Caco-2 (cell line): Measurements from ENCODE around the gene TCERG1L. TPM values are rescaled to one million over a fixed set of nuclear protein-coding genes. Genes with fewer than 3 reads are reported as not detected.

ENCODE experiments used
- BruUV-seq: library from RNA; stranded (reverse); fragments of 400-500 nt; replicated peaks from 2 replicates; lab custom pipeline; 2021; lab: Mats Ljungman, UMichigan
- CTCF ChIA-PET: fragments of 300-600 bp; sonication (Branson Sonifier 250); formaldehyde crosslinking; loops from one replicate; lab custom pipeline; 2022; ENCODE audit warnings: antibody characterized with exemption; lab: Charles Lee
- POLR2A ChIA-PET: fragments of 300-600 bp; sonication (Branson Sonifier 250); formaldehyde crosslinking; loops from one replicate; lab custom pipeline; 2022; ENCODE audit warnings: antibody characterized with exemption; lab: Charles Lee
- DNase-seq, 2 experiments: peaks; one replicate each; pipeline versions ENCODE4 v3.0.0 to v3.0.0-alpha.2; 2020 to 2022
- H3K27me3 ChIP-seq: replicated peaks from 2 replicates; pipeline ENCODE4 v1.6.0; 2011; ENCODE audit warnings: low read length; ENCODE audit not compliant: control insufficient read depth, insufficient read depth
- H3K36me3 ChIP-seq: 2 replicates; pipeline ENCODE4 v1.5.1; 2011; ENCODE audit warnings: low read length; ENCODE audit not compliant: control insufficient read depth, insufficient read depth
- H3K4me1 ChIP-seq: fragments of 250-450 bp; sonication (Bioruptor Pico); 2 replicates; pipeline ENCODE4 v1.5.1; 2020; ENCODE audit warnings: mild to moderate bottlenecking
- H3K4me3 ChIP-seq: 2 replicates; pipeline ENCODE4 v1.5.1; 2011; ENCODE audit warnings: low read depth, mild to moderate bottlenecking, control low read depth, low read length
- H3K9me3 ChIP-seq: fragments of 250-450 bp; sonication (Bioruptor Pico); 2 replicates; pipeline ENCODE4 v1.5.1; 2020; ENCODE audit warnings: mild to moderate bottlenecking, moderate library complexity
- H3K27ac Mint-ChIP-seq: one replicate; pipeline ENCODE4 v1.8.0; 2022; ENCODE audit warnings: mixed read lengths; ENCODE audit not compliant: unreplicated experiment
- H3K27me3 Mint-ChIP-seq: one replicate; pipeline ENCODE4 v1.8.0; 2022; ENCODE audit warnings: mixed read lengths; ENCODE audit not compliant: insufficient read depth, unreplicated experiment
- H3K36me3 Mint-ChIP-seq: one replicate; pipeline ENCODE4 v1.8.0; 2022; ENCODE audit warnings: mild to moderate bottlenecking, mixed read lengths; ENCODE audit not compliant: insufficient read depth, unreplicated experiment
- H3K4me1 Mint-ChIP-seq: one replicate; pipeline ENCODE4 v1.8.0; 2022; ENCODE audit warnings: low read depth, mixed read lengths; ENCODE audit not compliant: unreplicated experiment
- H3K4me3 Mint-ChIP-seq: one replicate; pipeline ENCODE4 v1.8.0; 2022; ENCODE audit warnings: mild to moderate bottlenecking, moderate library complexity, mixed read lengths; ENCODE audit not compliant: unreplicated experiment
- H3K9me3 Mint-ChIP-seq: one replicate; pipeline ENCODE4 v1.8.0; 2022; ENCODE audit warnings: mixed read lengths; ENCODE audit not compliant: unreplicated experiment
- intact Hi-C: fragments of 100-400 bp; cut with micrococcal nuclease; formaldehyde crosslinking; loops from one replicate; pipeline ENCODE4 v1.10.0; 2022; ENCODE audit not compliant: unreplicated experiment
- total RNA-seq: library from RNA; stranded (reverse); gene quantifications from 2 replicates; pipeline ENCODE4 v1.2.3, GENCODE V29; 2022
- TF ChIP-seq, protein P1 (sequence below), 2 experiments: fragments of 200-600 bp in 1 of 2; IDR thresholded peaks; 1 replicate in 1 of 2; 2 replicates in 1 of 2; pipeline versions ENCODE4 v1.5.1 to v1.8.0; 2011 to 2022; ENCODE audit warnings: antibody characterized with exemption in 1 of 2, control low read depth in 1 of 2, inconsistent platforms in 1 of 2, low read depth in 1 of 2, low read length in 1 of 2, mild to moderate bottlenecking in 1 of 2, moderate library complexity in 1 of 2; ENCODE audit not compliant: insufficient read depth in 1 of 2, severe bottlenecking in 1 of 2, unreplicated experiment in 1 of 2

TCERG1L gene
- total RNA-seq, 1 experiment from 2014 or later: not detected

- TF ChIP-seq, protein P1, sequence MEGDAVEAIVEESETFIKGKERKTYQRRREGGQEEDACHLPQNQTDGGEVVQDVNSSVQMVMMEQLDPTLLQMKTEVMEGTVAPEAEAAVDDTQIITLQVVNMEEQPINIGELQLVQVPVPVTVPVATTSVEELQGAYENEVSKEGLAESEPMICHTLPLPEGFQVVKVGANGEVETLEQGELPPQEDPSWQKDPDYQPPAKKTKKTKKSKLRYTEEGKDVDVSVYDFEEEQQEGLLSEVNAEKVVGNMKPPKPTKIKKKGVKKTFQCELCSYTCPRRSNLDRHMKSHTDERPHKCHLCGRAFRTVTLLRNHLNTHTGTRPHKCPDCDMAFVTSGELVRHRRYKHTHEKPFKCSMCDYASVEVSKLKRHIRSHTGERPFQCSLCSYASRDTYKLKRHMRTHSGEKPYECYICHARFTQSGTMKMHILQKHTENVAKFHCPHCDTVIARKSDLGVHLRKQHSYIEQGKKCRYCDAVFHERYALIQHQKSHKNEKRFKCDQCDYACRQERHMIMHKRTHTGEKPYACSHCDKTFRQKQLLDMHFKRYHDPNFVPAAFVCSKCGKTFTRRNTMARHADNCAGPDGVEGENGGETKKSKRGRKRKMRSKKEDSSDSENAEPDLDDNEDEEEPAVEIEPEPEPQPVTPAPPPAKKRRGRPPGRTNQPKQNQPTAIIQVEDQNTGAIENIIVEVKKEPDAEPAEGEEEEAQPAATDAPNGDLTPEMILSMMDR (IDR thresholded peaks at IDR 0.05; ENCODE audit: insufficient read depth in 1 of 2, low read depth in 1 of 2, low read length in 1 of 2, severe bottlenecking in 1 of 2, unreplicated experiment in 1 of 2): no peak
- Mint-ChIP-seq H3K27ac (no peak overlapping the region), H3K4me3 (no peak overlapping the region), H3K9me3 (no peaks in the 10 kb centered on the region), H3K4me1 (no peaks in the 10 kb centered on the region), H3K36me3 (no peaks in the 10 kb centered on the region), H3K27me3 (peaks cover 4% of the 10 kb centered on the region)
- Histone ChIP-seq H3K36me3 (no peaks in the 10 kb centered on the region), H3K27me3 (no peaks in the 10 kb centered on the region), H3K4me1 (no peaks in the 10 kb centered on the region), H3K4me3 (no peak overlapping the region), H3K9me3 (no peaks in the 10 kb centered on the region)
- DNase-seq: no peak
- ChIA-PET CTCF (no interaction called here), POLR2A (interaction anchor here (0.7 kb wide), 1 partner anchor 299 kb away, joined by 9 read pairs; no protein-coding TSS in a partner anchor)
- intact Hi-C loops: no loop called here
- no TSS peak for BruUV-seq
Measured at GRCh38 chr10:131277969-131278368, 33.6 kb downstream of the TCERG1L start.

- no peaks in the 10 kb centered on the region for H3K9me3 ChIP-seq
- H3K4me1 Mint-ChIP-seq: no peaks in the 10 kb centered on the region
- no peaks in the 10 kb centered on the region for H3K36me3 ChIP-seq
- TF ChIP-seq, protein P1 (IDR thresholded peaks at IDR 0.05; ENCODE audit: insufficient read depth in 1 of 2, low read depth in 1 of 2, low read length in 1 of 2, severe bottlenecking in 1 of 2, unreplicated experiment in 1 of 2): no peak
- no peak overlapping the region for H3K27ac Mint-ChIP-seq
- intact Hi-C loops: no loop called here
- no peak overlapping the region for H3K4me3 Mint-ChIP-seq
- no peaks in the 10 kb centered on the region for H3K27me3 ChIP-seq
- H3K4me3 ChIP-seq: no peak overlapping the region
- POLR2A ChIA-PET: no interaction called here
- CTCF ChIA-PET: no interaction called here
- BruUV-seq: no TSS peak
- no peaks in the 10 kb centered on the region for H3K36me3 Mint-ChIP-seq
- no peak for DNase-seq
- no peaks in the 10 kb centered on the region for H3K4me1 ChIP-seq
- peaks cover 4% of the 10 kb centered on the region for H3K27me3 Mint-ChIP-seq
- no peaks in the 10 kb centered on the region for H3K9me3 Mint-ChIP-seq
Measured at GRCh38 chr10:131277278-131277677, 34.2 kb downstream of the TCERG1L start.

DNA sequence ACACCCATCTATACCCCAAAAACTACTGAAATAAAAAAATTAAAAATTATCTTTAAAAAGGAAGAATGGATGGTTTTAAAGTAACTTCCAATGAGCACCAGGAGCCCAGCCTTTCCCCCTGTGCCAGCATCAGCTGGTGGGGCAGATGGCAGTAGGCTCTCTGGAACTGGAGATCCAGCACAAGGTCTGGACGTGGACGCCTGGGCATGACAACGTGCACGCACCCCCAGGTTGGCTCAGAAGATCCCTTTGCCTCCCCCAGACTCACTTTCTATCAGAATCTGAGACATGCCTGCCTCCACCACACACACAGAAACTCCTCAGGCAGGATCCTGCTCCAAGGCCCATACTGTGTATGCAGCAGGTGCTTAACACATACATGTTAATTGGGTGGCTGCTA is 35.8 kb downstream of the TCERG1L start:
- POLR2A ChIA-PET: no interaction called here
- Mint-ChIP-seq H3K9me3 (no peaks in the 10 kb centered on the region), H3K27ac (no peak overlapping the region), H3K27me3 (no peaks in the 10 kb centered on the region), H3K36me3 (no peaks in the 10 kb centered on the region), H3K4me1 (no peaks in the 10 kb centered on the region), H3K4me3 (no peak overlapping the region)
- BruUV-seq: no TSS peak
- H3K9me3 ChIP-seq: no peaks in the 10 kb centered on the region
- CTCF ChIA-PET: interaction anchor here (0.6 kb wide), 1 partner anchor 1556 kb away, joined by 5 read pairs; no protein-coding TSS in a partner anchor
- TF ChIP-seq, protein P1 (IDR thresholded peaks at IDR 0.05; ENCODE audit: insufficient read depth in 1 of 2, low read depth in 1 of 2, low read length in 1 of 2, severe bottlenecking in 1 of 2, unreplicated experiment in 1 of 2): no peak
- DNase-seq: no peak
- no peaks in the 10 kb centered on the region for H3K27me3 ChIP-seq
- H3K4me3 ChIP-seq: no peak overlapping the region
- no peaks in the 10 kb centered on the region for H3K36me3 ChIP-seq
- intact Hi-C loops: no loop called here
- H3K4me1 ChIP-seq: no peaks in the 10 kb centered on the region
